HG02763 (cell line): ENCODE measurements around the gene ARMC2.
"Not testable (repeated sequence)": the region's sequence is repeated elsewhere in the genome, so short reads cannot be mapped to it uniquely, and the experiment has no call there.

Experiments
- ATAC-seq: cut with Tn5 transposase; IDR thresholded peaks from one replicate; pipeline ENCODE4 v1.9.1; 2021; ENCODE audit warnings: mild to moderate bottlenecking, moderate library complexity; ENCODE audit not compliant: unreplicated experiment

Gene ARMC2

GRCh38 chr6:108831104-108831503 lies 17.1 kb upstream of the ARMC2 start:
- no peak for ATAC-seq

DNA sequence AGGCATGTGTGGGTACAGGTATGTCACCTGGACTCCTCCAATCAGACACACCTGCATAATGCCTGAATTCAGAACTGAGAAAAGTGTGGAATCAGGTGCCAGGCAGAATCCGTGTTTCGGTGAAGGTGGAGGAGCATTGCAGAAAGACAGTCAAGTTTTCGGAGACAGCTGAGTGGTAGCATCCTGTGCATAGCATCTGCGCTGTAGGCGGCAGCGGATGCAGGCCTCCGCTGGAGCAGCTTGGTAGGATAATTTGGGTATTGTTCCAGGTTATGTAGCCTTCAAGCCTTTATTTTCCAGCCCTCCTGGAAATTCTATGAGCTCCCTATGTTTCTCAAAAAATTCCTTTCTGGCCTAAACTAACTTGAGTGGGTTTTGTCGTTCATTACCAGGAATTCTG lies 15.5 kb upstream of the ARMC2 start:
- no peak for ATAC-seq

GRCh38 chr6:108835218-108835850 lies 12.9 kb upstream of the ARMC2 start:
- peak; percentile 77 for ATAC-seq

GRCh38 chr6:108836061-108836460 lies 12.2 kb upstream of the ARMC2 start:
- ATAC-seq, result no peak

DNA sequence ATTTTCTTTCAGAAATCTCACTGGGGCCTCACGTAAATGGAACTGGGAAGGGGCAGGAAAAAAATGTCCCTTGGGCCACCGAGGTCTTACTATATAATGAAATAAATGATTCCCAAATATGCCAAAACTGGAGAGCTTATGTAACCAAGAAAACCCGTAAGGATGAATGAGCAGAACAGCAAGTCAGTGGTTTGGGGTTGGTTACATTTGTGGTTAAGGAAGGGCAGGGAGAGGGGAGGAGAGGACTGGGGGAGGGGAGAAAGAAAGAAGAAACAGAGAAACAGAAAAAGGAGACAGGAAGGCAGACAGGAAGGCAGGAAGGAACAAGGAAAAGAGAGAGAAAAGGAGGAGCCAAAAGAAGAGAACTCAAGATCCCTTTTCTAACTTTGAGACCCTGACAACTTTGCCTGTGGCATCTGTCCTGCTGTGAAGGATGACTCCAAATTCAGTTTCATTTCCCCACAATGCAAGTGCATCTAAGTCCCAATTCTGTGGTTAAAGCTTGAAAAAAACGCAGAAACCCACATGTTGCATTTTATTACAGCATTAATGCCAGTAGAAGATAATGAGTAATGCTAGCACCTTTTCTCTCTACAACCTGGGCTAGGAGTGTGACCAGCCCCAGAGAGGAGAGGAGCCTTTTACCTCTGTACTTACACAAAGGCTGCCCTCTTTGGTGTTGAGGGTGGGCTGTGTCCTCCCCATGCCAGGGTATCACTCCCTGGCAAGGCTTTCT lies 10.8 kb upstream of the ARMC2 start:
- no peak for ATAC-seq

DNA sequence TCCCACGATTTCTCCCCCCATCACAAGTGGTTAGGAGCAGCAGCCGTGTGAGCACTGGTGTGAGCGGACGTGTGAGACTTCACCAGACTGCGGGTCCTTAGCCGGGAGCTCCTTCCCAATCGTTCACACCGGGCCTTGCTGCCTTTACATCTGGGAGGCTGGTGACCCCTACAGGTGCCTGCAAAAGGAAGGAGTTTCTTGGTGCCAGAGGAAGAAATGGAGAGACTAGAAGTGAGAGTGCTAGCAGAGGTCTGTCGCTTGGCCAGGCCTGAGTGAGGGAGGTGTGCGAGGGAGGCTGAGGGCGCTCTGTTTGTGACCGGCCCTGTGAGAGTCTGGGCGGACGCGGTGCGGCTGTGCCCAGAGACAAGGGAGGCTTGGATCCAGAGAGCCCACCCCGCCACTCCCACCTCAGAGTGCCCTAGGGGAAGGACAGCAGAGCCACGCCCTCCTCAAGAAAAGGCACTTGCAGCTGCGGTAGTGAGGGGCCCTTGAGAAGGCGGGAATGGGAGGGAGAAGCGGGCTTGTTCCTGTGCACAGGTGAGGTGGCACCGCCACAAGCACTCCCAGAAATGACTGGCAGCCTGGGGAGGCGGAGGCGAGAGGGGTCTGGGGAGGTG lies 10.0 kb upstream of the ARMC2 start:
- no peak for ATAC-seq

GRCh38 chr6:108839083-108839642 lies 9.1 kb upstream of the ARMC2 start:
- no peak for ATAC-seq

DNA sequence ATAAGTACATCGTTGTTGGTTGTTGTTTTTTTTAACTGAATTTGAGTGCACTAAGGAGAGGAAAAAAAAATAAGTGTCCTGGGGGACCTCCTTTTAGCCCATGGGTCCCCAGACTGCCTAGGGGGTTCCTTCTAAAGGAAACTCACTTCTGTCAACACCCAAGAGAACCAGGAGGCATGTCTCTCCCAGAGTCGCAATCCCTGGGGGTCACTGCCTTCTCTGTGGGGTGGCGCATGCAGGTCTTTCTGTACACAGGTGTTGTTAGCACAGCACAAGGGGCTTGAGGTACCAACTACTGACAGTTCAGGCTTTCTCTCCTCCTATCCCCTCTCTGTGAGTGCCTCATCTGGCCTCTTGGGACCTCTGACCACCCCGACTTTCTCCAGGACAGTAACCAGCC lies 7.3 kb upstream of the ARMC2 start:
- ATAC-seq, result no peak

- ATAC-seq, result no peak
Observed at GRCh38 chr6:108841377-108841855, 6.8 kb upstream of the ARMC2 start.

DNA sequence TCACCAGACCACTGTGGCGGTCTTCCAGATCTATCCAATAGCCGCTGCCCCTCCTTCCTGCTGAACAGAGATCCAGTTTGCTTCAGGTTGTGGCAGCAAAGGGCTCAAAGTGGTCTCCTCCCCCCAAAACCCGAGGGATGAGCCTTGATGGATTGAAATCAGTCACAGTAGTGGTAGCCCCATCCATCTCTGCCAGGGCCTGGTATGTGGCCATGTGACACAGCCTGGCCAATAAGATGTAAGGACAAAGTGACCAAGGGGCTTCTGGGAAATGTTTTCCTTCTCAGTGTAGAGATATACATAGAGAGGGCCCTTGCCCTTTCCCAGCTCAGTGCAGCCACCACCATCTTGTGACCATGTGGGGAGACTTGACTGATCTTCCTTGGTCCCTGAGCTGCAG lies 4.1 kb upstream of the ARMC2 start:
- ATAC-seq, result no peak

DNA sequence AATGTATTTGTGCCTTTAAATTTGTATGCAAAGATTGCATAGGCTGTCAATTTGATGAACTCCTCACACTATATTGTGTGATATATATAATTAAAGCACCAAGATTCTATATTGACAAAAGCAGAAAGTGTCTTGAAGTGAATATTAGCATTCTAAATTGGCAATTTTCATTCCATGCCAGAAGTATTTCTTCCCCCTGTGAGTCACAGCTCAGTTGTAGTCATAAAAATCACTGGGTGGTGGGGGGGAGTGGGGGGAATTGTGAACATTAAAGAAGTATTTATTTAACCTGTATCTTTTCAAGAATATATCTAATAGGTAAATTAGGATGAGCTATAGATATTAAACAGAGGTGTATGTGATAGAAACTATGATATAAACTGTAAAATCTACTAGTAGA lies 3.1 kb upstream of the ARMC2 start:
- ATAC-seq, result no peak

DNA sequence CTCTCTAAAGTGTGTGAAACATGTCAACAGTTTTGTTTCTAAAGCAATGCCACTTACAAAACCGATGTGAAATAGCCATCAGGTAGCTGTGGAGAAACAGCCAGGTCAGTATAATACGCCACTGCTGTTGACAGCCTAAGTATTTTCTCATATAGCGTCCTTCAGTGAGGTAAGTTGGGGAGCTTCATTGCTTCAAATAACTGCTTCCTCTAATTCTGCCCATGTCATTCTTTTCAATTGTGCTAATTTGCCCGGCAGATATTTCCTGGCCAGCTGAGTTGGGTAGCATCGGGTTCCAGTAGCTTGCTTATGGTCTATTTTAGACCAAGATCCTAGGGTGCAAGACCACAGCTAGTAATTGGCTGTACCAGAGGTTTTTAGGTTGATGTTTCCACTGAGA lies 2.1 kb upstream of the ARMC2 start:
- no peak for ATAC-seq

- no peak for ATAC-seq
Observed at GRCh38 chr6:108846628-108847027, 1.6 kb upstream of the ARMC2 start.

DNA sequence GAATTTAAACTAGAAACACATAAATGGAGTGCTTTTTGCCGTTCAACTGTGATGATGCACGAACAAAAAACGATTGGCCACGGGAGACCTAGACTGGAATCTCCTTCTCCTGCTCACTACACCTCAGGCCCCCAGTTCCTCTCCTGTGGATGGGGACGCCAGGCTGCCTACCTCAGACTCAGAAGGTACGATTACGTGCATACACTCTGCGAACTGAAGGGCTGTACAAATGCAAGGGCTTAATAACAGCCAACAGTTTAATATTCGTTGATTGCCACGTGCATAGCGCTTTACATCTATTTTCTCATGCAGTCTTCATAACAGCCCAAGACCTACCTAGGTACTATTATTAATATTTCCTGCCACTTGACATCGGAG lies 495 bp upstream of the ARMC2 start:
- no peak for ATAC-seq

DNA sequence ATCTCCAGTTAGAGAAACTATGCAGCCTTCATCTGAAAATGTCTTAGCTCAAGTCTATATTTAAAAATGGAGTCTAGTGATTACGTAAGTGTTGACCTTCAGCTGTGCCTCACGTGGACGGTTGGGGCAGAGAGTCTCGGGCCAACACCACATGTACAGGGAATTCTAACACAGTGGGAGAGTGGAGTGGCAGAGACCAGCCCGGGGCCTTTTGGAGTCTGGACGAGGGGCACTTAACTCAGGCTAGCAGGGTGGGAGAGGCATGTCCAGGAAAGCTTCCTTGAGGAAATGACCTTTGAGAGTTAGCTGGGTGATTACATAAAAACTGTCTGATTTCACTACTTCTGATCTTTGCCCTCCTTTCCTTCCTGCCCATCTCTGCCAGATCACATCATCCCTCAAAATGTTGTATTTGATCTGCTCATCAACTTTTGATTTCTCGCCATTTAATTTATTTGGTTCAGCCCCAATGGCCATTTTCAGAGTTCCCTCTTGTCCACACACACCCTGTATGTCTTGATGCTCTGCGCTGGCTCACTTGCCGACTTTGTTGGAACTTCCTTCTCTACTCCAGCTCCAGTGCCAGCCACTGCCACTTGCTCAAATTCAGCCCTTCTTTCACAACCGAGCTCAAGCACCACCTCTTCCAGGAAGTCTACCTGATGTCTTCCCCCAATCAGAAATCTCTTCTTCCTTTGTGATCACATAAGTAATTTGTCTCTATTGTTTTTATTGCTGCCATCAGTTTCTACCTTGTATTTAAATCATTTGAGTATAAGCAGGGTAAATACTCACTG lies 2.6 kb downstream of the ARMC2 start:
- ATAC-seq, result no peak

- ATAC-seq, result no peak
Observed at GRCh38 chr6:108851756-108852155, 3.5 kb downstream of the ARMC2 start.

DNA sequence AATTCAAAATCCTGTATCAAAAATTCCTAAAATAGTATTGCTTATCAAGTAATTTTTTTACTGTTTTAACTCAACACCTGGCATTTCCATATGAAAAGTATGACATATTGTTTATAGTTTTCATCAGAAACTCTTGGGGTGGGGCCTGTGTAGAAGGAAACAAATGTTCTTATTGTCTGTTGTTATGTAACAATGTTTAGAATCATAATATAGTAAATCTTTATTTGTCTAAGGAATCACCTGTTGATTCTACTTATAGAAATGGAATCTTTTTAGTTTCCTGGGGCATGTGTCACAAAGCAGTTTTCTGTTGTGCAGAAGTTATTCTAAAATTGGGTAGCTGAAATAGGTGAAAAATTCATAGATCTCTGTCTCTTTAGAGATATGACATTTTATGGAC lies 4.9 kb downstream of the ARMC2 start:
- ATAC-seq, result no peak

GRCh38 chr6:108862479-108863191 lies 14.4 kb downstream of the ARMC2 start:
- no peak for ATAC-seq

- ATAC-seq, result not testable (repeated sequence)
Observed at GRCh38 chr6:108865751-108866286, 17.6 kb downstream of the ARMC2 start.

DNA sequence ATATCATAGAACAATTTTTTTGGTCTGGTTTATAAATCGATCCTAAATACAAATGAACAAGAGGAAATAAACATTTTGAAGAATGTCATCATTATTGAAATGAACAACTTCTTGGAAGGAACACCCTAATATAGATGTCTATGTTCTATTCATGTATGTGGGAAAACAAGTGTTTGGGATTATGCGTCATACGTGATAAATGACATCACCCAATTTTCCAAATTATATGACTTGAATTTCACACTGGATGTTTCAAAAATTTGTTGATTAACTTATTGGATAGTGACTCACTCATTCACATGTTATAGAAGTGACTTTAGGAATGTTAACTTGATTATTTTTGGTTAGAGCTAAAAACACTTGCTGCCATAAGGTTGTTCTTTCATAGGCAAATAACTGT lies 18.6 kb downstream of the ARMC2 start:
- ATAC-seq, result no peak
